Activated T-cell treated with anti-CD3 and anti-CD28 coated beads for 1 hour (primary cell): Measurements from ENCODE around the gene CLEC1A.
"Not testable (repeated sequence)": the region's sequence is repeated elsewhere in the genome, so short reads cannot be mapped to it uniquely, and the experiment has no call there.

Experiments
- DNase-seq: peaks from one replicate; pipeline ENCODE4 v3.0.0-alpha.2; 2020; ENCODE audit warnings: low read depth

Gene CLEC1A

DNA sequence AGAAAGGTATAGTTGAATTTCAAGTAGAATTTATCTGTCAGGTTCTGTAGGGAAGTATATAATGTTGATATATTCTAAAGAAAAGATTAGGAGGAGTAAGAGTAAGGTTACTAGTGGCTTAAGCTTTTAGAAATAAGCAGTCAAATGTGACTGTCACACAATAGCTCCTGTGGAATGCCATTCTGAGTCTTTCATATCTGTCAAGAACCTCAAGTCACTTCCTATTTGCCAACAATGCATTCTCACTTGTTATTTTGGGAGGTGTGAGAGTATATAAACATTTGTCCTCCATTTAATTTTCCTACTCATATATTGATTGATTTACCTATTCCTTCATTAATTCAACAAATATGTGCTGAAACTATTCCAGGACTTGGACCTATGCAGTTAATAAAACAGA lies 56.6 kb downstream of the CLEC1A start:
- DNase-seq = no peak

DNA sequence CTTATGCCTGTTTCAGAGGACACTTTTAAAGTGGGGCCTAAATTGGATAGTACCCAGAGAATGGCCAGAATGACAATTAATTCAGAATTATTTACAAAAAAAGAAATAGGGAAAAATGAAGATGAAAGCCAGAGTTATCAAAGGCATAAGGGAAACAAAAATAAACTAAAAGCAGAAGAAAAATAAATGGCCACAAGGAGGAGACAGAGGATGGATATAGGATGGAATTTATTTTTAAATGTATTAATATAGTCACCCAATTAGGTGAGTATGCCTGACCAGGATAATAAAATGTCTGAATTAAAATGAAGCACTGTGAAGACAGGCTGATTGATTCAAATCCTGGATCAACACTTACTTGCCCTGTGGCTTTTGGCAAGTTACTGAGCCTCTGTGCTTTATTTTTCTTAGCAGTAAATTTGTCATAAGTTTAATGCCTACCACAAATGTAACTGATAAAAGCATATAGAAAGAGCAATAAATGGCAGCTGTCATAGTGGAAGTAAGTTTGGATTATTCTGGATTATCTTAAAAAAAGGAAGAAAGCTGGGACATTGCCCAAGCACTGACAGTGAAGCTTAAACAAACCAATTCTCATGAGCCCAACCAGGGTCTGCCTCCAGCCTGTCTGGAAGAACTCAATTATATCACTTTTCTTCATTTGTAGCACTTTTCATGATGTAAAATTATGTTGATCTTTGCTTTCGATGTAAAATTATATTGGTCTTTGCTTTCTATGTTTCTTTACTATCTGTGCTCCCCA lies 64.8 kb downstream of the CLEC1A start:
- no peak for DNase-seq

DNA sequence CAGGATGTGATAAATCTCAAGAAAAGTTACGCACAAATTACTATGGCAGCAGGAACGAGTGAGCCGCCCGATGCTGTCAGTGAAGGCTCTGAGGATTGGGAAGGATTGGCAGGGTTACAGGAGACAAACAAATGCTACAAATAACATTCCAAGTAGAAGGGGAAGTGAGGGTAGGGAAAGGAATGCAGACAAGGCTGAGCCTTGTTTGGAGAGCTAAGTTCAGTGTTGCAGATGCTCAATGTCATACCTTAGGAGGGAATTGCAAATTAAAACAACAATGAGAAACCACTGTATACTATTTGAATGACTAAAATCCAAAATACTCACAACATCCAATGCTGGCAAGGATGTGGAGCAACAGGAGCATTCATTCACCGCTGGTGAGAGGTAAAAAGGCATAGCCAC lies 67.0 kb downstream of the CLEC1A start:
- no peak for DNase-seq

DNA sequence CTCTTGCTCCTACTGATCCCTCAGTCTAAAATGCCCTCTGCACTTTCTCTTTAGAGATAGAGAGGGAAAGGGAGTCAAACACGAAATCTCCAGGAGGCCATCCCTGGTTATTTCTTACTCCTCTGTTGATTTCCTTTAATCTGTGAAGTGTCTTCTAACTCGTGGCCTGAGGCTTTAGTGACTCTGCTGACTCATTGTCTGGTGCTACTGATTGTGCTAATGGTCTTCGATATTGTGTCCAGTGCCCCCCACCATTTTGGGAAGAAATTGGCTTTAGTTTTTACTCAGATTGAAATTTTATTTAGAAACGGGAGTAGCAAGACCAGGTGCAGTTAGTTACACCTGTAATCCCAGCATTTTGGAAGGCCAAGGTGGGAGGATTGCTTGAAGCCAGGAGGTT lies 67.5 kb downstream of the CLEC1A start:
- DNase-seq = no peak

DNA sequence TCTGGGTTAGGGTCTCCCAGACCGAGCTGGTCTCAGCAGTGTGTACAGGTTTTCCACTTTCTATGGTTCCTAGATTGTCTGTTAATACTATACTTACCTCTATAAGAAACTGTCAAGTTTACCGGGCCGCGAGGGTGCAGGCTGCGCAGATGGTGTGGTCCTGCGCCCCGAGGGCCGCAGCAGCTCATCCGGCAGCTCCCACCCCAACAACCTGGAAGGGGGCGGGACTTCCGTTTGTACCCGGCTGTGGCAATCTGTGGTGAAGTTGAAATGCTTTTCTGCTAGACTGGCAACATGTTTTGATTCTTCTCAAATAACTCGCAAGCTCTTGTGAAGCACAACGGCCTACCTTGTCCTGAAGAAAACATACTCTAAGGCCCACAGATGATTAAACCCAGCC lies 68.3 kb downstream of the CLEC1A start, which contains the start of gene CLEC9A:
Gene CLEC9A, plus strand, starts transcription at position 237 of the 400 bp plus-strand sequence. CDS start 22,006 bp downstream, outside the sequence.
- DNase-seq = no peak

DNA sequence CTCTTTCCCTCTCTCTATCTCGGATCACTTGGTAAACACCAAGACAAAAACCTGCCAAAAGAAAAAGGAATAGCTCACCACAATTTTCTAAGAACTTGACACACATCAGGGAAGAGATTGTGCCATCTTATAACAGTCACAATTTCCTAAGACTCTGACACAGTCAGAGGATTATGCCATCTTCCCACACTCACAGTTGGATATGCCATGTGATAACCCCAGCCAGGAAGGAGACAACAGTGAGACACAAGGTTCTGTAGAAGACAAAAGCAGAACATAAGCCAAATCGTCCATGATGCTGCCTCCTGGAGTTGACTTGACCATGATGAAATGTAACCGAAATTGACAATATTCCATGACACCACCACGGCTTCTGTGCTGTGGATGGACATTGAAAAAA lies 71.1 kb downstream of the CLEC1A start:
- DNase-seq = no peak

DNA sequence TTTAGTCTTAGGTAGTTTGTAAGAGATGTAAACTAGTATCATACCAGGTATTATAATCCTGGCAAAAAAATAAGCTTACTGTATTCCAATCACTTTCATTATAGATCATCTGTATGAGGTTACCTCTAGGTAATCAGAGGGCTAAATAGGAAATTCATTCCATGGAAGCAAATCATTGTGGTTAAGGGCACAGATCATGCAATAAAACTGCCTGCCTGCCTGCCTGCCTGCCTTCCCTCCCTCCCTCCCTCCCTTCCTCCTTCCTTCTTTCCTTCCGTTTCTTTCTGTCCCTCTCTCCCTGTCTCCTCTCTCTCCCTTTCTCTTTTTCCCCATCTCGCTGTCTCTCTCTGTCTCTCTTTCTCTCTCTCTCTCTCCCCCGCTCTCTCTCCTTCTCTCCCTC lies 71.5 kb downstream of the CLEC1A start:
- no peak for DNase-seq

DNA sequence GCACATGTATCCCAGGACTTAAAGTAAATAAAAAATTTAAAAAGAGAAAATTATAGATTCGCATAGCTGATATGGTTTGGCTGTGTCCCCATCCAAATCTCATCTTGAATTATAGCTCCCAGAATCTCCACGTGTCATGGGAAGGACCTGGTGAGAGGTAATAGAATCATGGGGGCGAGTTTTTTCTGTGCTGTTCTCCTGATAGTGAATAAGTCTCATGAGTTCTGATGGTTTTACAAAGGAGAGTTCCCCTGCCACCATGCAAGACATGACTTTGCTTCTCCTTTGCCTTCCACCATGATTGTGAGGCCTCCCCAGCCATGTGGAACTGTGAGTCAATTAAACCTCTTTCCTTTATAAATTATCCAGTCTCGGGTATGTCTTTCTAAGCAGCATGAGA lies 72.1 kb downstream of the CLEC1A start:
- not testable (repeated sequence) for DNase-seq

DNA sequence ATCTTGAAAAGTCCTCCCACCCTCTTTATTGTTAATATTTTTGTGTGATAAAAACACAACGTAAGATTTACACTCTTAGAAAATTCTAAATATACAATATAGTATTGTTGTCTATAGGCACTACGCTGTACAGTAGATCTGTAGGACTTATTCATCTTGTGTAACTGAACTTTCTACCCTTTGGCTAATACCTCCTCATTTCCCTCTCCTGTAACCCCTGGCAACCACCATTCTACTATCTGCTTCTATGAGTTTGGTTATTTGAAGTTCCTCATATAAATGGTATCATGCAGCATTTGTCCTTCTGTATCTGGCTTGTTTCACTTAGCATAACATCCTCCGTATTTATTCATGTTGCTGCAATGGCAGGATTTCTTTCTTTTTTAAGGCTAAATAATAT lies 73.5 kb downstream of the CLEC1A start:
- DNase-seq = no peak

DNA sequence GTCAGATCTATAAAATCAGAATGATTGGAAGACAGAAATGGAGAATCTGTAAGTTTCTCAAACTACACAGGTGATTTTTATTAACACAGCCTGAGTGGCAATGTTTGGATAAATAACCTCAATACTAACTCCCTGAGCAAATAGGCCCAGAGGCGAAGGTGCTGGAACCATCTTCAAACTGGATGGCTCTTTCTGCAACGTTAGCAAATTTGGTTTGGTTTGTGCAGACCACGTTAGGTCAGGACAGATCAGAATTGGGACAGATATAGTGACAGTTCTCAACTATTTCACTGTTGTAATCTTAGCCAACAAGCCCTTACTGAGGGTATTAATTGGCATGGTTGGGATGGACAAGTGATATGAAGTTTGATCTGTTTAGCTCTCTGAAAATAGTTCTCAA lies 77.4 kb downstream of the CLEC1A start:
- no peak for DNase-seq
